Stimulated activated CD8-positive, alpha-beta memory T cell treated with anti-CD3 and anti-CD28 coated beads, Interleukin-4, amount 100 ng/mL, for 1 hour (primary cell): ENCODE results near the gene MLX.
"Not testable (repeated sequence)": the region's sequence is repeated elsewhere in the genome, so short reads cannot be mapped to it uniquely, and the experiment has no call there.

Experiments
- DNase-seq, 2 donors: peaks; one replicate each; pipeline ENCODE4 v3.0.0-alpha.2; 2020; ENCODE audit warnings: low read depth in 2 of 2, low spot score in 1 of 2

Gene MLX

DNA sequence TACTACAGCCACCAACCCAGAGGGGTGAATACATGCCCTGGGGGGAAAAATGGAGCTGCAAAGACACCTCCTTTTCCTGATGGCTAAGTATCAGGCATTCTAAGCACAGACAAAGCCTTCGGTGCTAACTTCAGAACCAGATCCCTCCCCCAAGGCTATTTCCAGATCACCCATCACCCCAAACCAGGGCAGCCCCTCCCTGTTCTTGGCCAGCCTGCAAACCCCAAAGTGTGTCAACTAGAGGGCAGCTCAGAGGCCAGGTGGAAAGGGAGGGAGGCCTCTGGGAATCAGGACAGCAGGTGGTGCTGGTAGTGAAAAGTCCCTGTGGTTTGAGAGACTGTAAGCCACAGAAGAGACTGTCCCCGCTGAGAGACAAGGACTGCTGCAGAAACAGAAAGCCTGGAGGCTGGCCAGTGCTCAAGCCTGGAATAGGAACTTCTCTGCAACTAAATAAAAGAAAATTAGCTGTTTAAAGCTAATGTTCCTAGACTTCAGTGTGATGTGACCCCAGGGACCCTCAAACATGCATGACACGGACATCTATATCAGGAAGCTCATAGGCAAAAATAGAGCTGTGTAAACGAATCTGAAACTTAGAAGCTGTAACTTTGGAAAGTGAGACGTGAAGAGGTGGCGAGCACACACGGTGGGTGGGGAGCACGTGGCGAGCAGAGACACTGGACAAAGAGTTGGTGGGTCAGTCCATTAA lies 51.7 kb downstream of the MLX start:
- DNase-seq: no peak

DNA sequence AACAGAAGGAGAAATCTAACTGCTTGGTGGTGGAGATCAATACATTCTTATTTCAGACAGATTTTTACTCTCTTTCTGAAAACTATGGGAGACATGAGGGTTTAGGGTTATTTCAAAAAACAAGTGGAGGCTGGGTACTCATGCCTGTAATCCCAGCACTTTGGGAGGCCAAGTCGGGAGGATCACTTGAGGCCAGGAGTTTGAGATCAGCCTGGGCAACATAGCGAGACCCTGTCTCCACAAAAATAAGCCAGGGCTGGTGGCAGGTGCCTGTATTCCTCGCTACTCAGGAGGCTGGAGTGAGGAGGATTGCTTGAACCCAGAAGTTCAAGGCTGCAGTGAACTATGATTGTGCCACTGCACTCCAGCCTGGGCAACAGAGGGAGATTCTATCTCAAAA lies 55.1 kb downstream of the MLX start:
- DNase-seq: not testable (repeated sequence)
